ENCODE results near the gene SMCO3. TPM values are rescaled to one million over a fixed set of nuclear protein-coding genes. Genes with fewer than 3 reads are reported as not detected.
A peak's percentile ranks its signal among the peaks of the same experiment; 100 is the strongest.

The SMCO3 gene
- total and polyA plus RNA-seq, 2 of the 8 experiments (the other 6 are each of a cell fraction or from before 2014, with no cell fraction given) = not detected

DNA sequence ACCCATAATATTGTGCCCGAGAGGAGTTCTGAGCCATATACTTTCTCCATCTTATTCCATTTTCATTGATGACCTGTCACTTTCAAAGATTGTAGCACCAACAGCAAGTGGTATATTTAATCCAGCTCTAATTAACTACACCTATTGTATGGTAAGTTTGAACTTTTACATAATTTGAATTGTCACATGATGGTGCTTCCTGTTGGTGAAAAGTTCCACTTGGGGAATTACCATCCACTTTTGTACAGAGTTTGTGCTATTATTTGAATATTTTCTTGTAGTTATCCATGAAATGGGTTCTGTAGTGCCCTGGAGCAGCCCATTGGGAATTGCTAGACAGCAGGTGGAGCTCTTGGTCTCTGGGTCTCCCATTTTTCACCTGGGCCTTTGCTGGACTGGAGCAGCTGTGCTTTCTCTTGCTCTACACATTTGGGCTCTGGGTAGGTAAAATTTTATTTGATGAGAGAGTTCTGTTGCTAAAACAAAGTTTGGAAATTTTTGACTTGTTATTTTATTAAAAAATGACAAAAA, 3.0 kb downstream of the SMCO3 start:
- 78% methylated on average over 1 of the region's 1 CpG; no CpG with 5 or more reads in 1 of the 2 experiments for WGBS, 2 experiments (ENCODE audit: extremely low coverage in 1 of 2, insufficient coverage in 1 of 2, insufficient read length in 1 of 2, insufficient replicate concordance in 2 of 2, low coverage in 1 of 2, low lambda C conversion rate in 2 of 2, missing lambda C conversion rate in 1 of 2)
- Histone ChIP-seq H3K4me2 (ENCODE audit: insufficient read depth in 1 of 2, low read depth in 2 of 2, low read length in 2 of 2) (no peak overlapping the region), H3K36me3 (ENCODE audit: control insufficient read depth in 2 of 4, insufficient read depth in 4 of 4, low read length in 3 of 4) (no peaks in the 10 kb centered on the region)

More for the DNA sequence above, 3.0 kb downstream of the SMCO3 start:
- Histone ChIP-seq H4K5ac (ENCODE audit: insufficient read length, low read depth, low read length) (no peak overlapping the region), H3K4me3 (ENCODE audit: extremely low read depth in 1 of 4, insufficient read depth in 2 of 4, low read depth in 3 of 4, low read length in 4 of 4) (no peak overlapping the region), H4K8ac (ENCODE audit: extremely low read depth, insufficient read depth, low read length) (no peak overlapping the region), H3K9me3 (ENCODE audit: insufficient read depth in 2 of 2, low read depth in 1 of 2, low read length in 1 of 2) (no peaks in the 10 kb centered on the region), H3K79me1 (ENCODE audit: low read depth, low read length) (no peaks in the 10 kb centered on the region), H3K23ac (ENCODE audit: insufficient read length) (no peak overlapping the region), H2BK20ac (ENCODE audit: low read length) (no peak overlapping the region), H3K27ac (ENCODE audit: low read depth, low read length) (no peak overlapping the region), H3K56ac (replicated peaks; ENCODE audit: insufficient read length, low read depth, low read length) (no peak overlapping the region), H3K14ac (ENCODE audit: insufficient read length) (no peak overlapping the region), H2BK15ac (ENCODE audit: low read length) (no peak overlapping the region), H2AFZ (ENCODE audit: low read length) (no peak overlapping the region), H3K18ac (ENCODE audit: extremely low read depth, low read length) (no peak overlapping the region), H3K23me2 (ENCODE audit: low read depth, low read length) (no peaks in the 10 kb centered on the region), H3K79me2 (ENCODE audit: control insufficient read depth in 1 of 2, insufficient read depth in 2 of 2, low read length in 2 of 2) (no peaks in the 10 kb centered on the region), H3K27me3 (replicated peaks in 1 of 4; ENCODE audit: control insufficient read depth in 3 of 4, extremely low read depth in 1 of 4, insufficient read depth in 3 of 4, low read length in 3 of 4) (no peaks in the 10 kb centered on the region), H2BK5ac (ENCODE audit: low read depth, low read length) (no peak overlapping the region), H2BK12ac (ENCODE audit: low read depth, low read length) (no peak overlapping the region), H3K4me1 (replicated peaks in 1 of 4; ENCODE audit: control insufficient read depth in 3 of 4, insufficient read depth in 4 of 4, low read length in 3 of 4) (no peaks in the 10 kb centered on the region), H4K91ac (replicated peaks; ENCODE audit: insufficient read length, low read length) (no peak overlapping the region), H3K9ac (replicated peaks in 1 of 4; ENCODE audit: extremely low read depth in 1 of 4, low read depth in 3 of 4, low read length in 3 of 4) (no peak overlapping the region), H2AK5ac (ENCODE audit: low read depth, low read length) (no peak overlapping the region), H2BK120ac (replicated peaks; ENCODE audit: low read depth, low read length) (no peak overlapping the region), H3K4ac (replicated peaks; ENCODE audit: insufficient read length, low read depth, low read length) (no peak overlapping the region), H4K20me1 (replicated peaks in 1 of 2; ENCODE audit: control insufficient read depth in 1 of 2, insufficient read depth in 2 of 2, low read length in 2 of 2) (no peaks in the 10 kb centered on the region)
- DNase-seq (ENCODE audit: low read depth in 1 of 2, low spot score in 2 of 2) = no peak
- TF ChIP-seq CTCF (IDR thresholded peaks at IDR 0.05; ENCODE audit: control extremely low read depth in 1 of 3, insufficient read depth in 1 of 3, low read depth in 1 of 3, low read length in 3 of 3) = peak; percentile 21 to 63 (median 62)
- peak; percentile 70 to 81 for TF ChIP-seq RAD21 (IDR thresholded peaks at IDR 0.05 in 1 of 2, conservative IDR thresholded peaks at IDR 0.05 in 1 of 2; ENCODE audit: low read depth in 2 of 2, low read length in 2 of 2)
- TF ChIP-seq YY1 (IDR thresholded peaks at IDR 0.05; ENCODE audit: low read depth, low read length) = no peak
- TF ChIP-seq, protein P1, sequence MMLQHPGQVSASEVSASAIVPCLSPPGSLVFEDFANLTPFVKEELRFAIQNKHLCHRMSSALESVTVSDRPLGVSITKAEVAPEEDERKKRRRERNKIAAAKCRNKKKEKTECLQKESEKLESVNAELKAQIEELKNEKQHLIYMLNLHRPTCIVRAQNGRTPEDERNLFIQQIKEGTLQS (IDR thresholded peaks at IDR 0.05; ENCODE audit: insufficient read depth, low read depth, low read length) = no peak
- no peak for TF ChIP-seq TBP (IDR thresholded peaks at IDR 0.05; ENCODE audit: low read depth, low read length)
- TF ChIP-seq SP1 (IDR thresholded peaks at IDR 0.05; ENCODE audit: low read depth, low read length) = no peak
- CTCF ChIA-PET (ENCODE audit: partially characterized antibody) = interaction anchor here (0.7 to 5.2 kb wide), 25 partner anchors 9 to 712 kb away, joined by 3 to 35 read pairs (median 4); partner anchors contain the start of genes ART4 and RERG
- POLR2A ChIA-PET (ENCODE audit: partially characterized antibody) = interaction anchor here (0.9 to 1.0 kb wide), 2 partner anchors 36 to 40 kb away, joined by 3 to 4 read pairs; a partner anchor contains a TSS
- no peak for FAIRE-seq

Measured in H1 (cell line).